GM12872 (cell line): ENCODE data around the gene RAB4B.

Experiments used
- CTCF ChIP-seq: IDR thresholded peaks from 3 replicates; pipeline ENCODE4 v1.5.1; 2011; ENCODE audit warnings: low read depth, mild to moderate bottlenecking, low read length, moderate library complexity; ENCODE audit not compliant: insufficient read depth

The RAB4B gene

DNA sequence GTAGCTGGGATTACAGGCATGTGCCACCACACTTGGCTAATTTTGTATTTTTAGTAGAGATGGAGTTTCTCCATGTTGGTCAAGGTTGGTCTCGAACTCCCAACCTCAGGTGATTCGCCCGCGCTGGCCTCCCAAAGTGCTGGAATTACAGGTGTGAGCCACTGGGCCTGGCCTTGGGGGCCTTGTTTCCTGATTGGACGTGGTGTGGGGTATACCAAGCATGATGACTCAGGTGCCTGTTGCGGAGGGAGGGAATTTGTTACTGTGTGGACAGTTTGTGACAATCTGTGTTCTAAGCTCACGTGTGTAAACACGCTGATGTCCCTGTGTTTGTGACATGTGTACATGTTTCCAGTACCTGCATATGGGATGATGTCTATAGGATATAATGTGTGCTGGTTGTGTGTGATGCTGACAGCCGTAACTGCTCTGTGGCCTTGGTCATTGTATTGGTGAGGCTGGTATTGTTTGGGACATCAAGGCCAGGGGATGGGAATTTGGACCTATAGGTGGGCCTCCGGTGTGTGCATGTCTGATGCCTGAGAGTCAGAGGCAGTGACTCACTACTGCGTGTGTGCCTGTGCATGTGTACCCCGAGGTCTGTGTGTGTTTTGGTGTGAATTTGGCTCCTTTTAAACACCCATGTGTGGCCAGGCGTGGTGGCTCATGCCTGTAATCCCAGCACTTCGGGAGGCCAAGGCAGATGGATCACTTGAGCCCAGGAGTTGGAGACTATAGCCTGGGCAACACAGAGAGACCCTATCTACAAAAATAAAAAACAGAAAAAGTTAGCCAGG lies 19.3 kb downstream of the RAB4B start:
- no peak for TF ChIP-seq CTCF

- peak; percentile 49 for TF ChIP-seq CTCF
Observed at GRCh38 chr19:40797963-40798682, 20.1 kb downstream of the RAB4B start.

DNA sequence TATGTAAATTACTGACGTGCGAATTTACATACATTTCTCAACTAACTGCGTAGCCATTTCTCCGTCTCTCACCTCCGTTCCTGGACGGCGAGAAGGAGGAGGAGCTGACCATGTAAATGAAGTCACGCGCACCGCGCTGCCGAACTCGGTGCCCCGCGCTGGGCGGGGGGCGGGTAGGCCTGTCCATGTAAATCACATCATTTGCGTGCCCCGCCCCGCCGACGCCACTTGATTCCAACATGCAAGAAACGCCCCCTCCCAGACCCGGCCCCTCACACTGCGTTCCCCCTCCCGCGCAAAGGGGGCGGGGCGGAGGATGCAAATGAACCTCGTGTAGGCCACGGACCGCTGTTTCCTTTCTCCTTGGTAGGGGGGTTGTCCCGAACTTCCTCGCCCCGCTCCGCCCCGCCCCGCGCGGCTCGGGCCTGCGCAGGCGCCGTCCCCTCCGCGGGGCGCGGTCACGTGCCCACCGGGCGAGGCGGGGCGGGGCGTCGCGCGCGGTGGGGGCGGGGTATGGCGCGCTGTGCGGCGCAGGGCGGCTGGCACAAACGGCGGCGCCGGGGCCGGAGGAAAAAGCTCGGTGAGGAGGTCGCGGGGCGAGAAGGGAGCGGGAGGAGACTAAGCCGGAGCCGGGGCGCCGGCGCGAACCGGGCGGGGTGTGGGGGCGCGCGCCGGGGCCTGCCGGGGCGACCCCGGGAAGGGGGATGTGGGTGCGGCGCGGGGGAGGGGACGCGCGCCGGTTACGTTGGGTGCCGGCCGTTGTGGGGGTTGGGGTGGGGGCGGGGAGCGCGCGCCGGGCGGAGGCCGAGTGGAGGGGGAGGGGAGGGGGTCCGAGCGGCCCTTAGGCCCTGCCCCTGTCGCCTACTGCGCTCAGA lies 20.9 kb downstream of the RAB4B start, which contains the start of gene EGLN2:
EGLN2 (plus strand) TSS at position 509 of the 875 bp plus-strand sequence. CDS start 1,382 bp downstream, outside the sequence.
- no peak for TF ChIP-seq CTCF

DNA sequence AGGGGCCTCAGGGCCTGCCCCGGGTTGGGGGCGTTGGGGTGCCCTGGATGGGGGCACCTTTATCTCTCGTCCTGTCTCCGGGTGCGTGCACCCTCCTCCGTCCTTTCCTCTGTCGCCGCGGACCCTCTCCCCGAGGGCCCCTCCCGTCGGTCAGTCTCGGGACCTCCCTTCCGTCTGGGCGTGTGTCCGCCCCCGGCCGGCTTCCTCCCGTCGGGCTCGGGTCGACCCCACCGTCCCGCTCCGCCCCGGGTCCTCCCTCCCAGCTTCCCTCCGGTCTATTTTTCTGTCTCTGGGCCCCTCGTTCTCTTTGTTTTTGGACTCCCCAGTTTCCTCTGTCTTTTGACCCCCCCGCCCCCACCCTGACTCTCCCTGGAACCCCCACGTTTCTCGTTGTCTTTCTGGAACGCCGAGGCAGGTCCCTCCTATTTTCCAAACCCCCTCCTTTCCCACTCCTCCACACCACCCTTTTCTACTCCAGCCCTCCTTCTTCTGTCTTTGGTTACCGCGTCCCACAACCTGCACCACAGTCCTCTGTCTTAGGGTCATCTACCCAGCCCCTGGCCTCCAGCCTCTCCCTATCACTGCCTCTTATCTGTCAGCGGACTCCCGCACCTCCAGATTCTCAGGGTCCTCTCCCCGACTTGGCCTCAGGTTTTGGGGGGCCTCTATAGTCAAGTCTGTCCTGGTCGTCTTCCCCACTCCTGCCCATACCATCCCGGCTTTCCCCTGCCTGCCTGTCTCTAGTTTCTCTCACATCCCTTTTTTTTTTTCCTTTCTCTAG lies 21.7 kb downstream of the RAB4B start:
- no peak for TF ChIP-seq CTCF

DNA sequence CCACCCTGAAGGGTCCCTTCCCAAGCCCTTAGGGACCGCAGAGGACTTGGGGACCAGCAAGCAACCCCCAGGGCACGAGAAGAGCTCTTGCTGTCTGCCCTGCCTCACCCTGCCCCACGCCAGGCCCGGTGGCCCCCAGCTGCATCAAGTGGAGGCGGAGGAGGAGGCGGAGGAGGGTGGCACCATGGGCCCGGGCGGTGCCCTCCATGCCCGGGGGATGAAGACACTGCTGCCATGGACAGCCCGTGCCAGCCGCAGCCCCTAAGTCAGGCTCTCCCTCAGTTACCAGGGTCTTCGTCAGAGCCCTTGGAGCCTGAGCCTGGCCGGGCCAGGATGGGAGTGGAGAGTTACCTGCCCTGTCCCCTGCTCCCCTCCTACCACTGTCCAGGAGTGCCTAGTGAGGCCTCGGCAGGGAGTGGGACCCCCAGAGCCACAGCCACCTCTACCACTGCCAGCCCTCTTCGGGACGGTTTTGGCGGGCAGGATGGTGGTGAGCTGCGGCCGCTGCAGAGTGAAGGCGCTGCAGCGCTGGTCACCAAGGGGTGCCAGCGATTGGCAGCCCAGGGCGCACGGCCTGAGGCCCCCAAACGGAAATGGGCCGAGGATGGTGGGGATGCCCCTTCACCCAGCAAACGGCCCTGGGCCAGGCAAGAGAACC lies 22.4 kb downstream of the RAB4B start:
- TF ChIP-seq CTCF: no peak

DNA sequence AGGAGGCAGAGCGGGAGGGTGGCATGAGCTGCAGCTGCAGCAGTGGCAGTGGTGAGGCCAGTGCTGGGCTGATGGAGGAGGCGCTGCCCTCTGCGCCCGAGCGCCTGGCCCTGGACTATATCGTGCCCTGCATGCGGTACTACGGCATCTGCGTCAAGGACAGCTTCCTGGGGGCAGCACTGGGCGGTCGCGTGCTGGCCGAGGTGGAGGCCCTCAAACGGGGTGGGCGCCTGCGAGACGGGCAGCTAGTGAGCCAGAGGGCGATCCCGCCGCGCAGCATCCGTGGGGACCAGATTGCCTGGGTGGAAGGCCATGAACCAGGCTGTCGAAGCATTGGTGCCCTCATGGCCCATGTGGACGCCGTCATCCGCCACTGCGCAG lies 22.9 kb downstream of the RAB4B start:
- no peak for TF ChIP-seq CTCF
